ENCODE measurements around the gene TMEM167B. TPM values are rescaled to one million over a fixed set of nuclear protein-coding genes. Genes with fewer than 3 reads are reported as not detected.

TMEM167B gene
- total RNA-seq, 1 experiment from 2014 or later, result 15.6 TPM

DNA sequence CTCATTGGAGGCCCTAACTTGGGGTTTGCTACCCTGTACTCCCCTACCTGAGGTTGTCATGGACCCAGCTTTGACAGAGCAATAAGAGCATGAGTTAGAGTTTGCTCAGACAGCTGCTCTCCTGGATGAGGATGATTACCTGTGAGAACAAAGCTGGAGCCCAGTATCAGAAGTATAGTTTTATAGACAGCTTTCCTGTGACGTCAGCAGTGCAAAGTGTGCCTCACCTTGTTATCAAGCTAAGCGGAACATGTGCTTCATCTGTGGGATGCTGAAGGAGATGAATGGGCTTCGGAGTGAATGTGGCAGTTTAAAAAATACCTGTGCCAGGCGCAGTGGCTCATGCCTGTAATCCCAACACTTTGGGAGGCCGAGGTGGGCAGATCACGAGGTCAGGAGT, 43.2 kb upstream of the TMEM167B start:
- POLR2A ChIA-PET, result no interaction called here
- H3K4me1 Mint-ChIP-seq, result 0 out of 2 replicates have a peak, but pooled peaks cover 3% of the 10 kb centered on the region
- no peak for ATAC-seq

DNA sequence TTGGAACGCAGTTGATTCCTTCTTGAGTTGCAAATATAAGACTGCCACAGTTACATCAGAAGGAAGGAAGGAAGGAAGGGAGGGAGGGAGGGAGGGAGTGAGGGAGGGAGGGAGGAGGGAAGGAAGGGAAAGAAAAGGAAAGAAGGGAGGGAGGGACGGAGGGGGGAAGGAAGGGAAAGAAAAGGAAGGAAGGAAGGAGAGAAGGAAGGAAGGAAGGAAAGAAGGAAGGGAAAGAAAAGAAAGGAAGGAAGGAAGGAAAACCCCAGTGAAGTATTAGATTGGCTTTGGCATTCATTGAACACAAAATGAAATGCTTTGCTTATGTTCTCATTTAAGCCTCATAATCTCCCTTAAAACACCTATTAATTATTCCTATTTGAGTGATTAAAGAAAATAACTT, 42.2 kb upstream of the TMEM167B start:
- Mint-ChIP-seq H3K9me3 (peaks cover 4% of the 10 kb centered on the region; the same call in 1 of the 2 replicates), H3K36me3 (0 out of 2 replicates have a peak, but pooled peaks cover 4% of the 10 kb centered on the region), H3K27ac (no peak overlapping the region), H3K4me1 (no peaks in the 10 kb centered on the region), H3K4me3 (no peak overlapping the region), H3K27me3 (ENCODE audit: low read depth) (peaks cover 3% of the 10 kb centered on the region)
- POLR2A ChIA-PET, result no interaction called here
- ATAC-seq (no peak), DNase-seq (ENCODE audit: low spot score) (no peak)
- CTCF ChIA-PET, result no interaction called here
- 0 out of 2 replicates have a peak, but pooled peaks have one; percentile 35 for TF ChIP-seq ZNF512 (CRISPR knock-in tag; IDR thresholded peaks at IDR 0.05; ENCODE audit: borderline replicate concordance)
- TF ChIP-seq, protein P1, sequence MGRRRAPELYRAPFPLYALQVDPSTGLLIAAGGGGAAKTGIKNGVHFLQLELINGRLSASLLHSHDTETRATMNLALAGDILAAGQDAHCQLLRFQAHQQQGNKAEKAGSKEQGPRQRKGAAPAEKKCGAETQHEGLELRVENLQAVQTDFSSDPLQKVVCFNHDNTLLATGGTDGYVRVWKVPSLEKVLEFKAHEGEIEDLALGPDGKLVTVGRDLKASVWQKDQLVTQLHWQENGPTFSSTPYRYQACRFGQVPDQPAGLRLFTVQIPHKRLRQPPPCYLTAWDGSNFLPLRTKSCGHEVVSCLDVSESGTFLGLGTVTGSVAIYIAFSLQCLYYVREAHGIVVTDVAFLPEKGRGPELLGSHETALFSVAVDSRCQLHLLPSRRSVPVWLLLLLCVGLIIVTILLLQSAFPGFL (CRISPR knock-in tag; IDR thresholded peaks at IDR 0.05; ENCODE audit: borderline replicate concordance), result no peak
- TF ChIP-seq, protein P2, sequence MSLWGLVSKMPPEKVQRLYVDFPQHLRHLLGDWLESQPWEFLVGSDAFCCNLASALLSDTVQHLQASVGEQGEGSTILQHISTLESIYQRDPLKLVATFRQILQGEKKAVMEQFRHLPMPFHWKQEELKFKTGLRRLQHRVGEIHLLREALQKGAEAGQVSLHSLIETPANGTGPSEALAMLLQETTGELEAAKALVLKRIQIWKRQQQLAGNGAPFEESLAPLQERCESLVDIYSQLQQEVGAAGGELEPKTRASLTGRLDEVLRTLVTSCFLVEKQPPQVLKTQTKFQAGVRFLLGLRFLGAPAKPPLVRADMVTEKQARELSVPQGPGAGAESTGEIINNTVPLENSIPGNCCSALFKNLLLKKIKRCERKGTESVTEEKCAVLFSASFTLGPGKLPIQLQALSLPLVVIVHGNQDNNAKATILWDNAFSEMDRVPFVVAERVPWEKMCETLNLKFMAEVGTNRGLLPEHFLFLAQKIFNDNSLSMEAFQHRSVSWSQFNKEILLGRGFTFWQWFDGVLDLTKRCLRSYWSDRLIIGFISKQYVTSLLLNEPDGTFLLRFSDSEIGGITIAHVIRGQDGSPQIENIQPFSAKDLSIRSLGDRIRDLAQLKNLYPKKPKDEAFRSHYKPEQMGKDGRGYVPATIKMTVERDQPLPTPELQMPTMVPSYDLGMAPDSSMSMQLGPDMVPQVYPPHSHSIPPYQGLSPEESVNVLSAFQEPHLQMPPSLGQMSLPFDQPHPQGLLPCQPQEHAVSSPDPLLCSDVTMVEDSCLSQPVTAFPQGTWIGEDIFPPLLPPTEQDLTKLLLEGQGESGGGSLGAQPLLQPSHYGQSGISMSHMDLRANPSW (CRISPR knock-in tag; conservative IDR thresholded peaks at IDR 0.05; ENCODE audit: low read depth), result no peak
- TF ChIP-seq, protein P3, sequence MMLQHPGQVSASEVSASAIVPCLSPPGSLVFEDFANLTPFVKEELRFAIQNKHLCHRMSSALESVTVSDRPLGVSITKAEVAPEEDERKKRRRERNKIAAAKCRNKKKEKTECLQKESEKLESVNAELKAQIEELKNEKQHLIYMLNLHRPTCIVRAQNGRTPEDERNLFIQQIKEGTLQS (CRISPR knock-in tag; conservative IDR thresholded peaks at IDR 0.05), result no peak

More for the DNA sequence above, 43.2 kb upstream of the TMEM167B start:
- H3K9me3 Mint-ChIP-seq, result no peaks in the 10 kb centered on the region
- DNase-seq (ENCODE audit: low spot score), result no peak
- no peaks in the 10 kb centered on the region for H3K36me3 Mint-ChIP-seq
- no peak for TF ChIP-seq FOXP4 (CRISPR knock-in tag; IDR thresholded peaks at IDR 0.05)
- TF ChIP-seq ZNF138 (CRISPR knock-in tag; conservative IDR thresholded peaks at IDR 0.05), result no peak
- no peak for TF ChIP-seq ZBTB21 (CRISPR knock-in tag; IDR thresholded peaks at IDR 0.05; ENCODE audit: borderline replicate concordance)
- no peak for TF ChIP-seq CBFB (CRISPR knock-in tag; IDR thresholded peaks at IDR 0.05; ENCODE audit: low read depth)
- no peak for TF ChIP-seq ZNF219 (CRISPR knock-in tag; IDR thresholded peaks at IDR 0.05; ENCODE audit: borderline replicate concordance)
- TF ChIP-seq TEAD1 (CRISPR knock-in tag; IDR thresholded peaks at IDR 0.05), result no peak
- TF ChIP-seq, protein P3 (CRISPR knock-in tag; conservative IDR thresholded peaks at IDR 0.05), result no peak
- no peak for TF ChIP-seq E2F1 (CRISPR knock-in tag; IDR thresholded peaks at IDR 0.05)
- no peak for TF ChIP-seq CREM (CRISPR knock-in tag; IDR thresholded peaks at IDR 0.05)
- TF ChIP-seq GABPB1 (CRISPR knock-in tag; IDR thresholded peaks at IDR 0.05), result no peak
- TF ChIP-seq ZNF396 (CRISPR knock-in tag; IDR thresholded peaks at IDR 0.05; ENCODE audit: borderline replicate concordance), result no peak
- TF ChIP-seq ZNF317 (CRISPR knock-in tag; IDR thresholded peaks at IDR 0.05; ENCODE audit: borderline replicate concordance, low read depth), result no peak
- no peak for TF ChIP-seq USF1 (CRISPR knock-in tag; IDR thresholded peaks at IDR 0.05)
- TF ChIP-seq KAT7 (CRISPR knock-in tag; IDR thresholded peaks at IDR 0.05; ENCODE audit: borderline replicate concordance), result no peak
- TF ChIP-seq ZNF232 (CRISPR knock-in tag; IDR thresholded peaks at IDR 0.05), result no peak
- no peak for TF ChIP-seq USF2 (CRISPR knock-in tag; IDR thresholded peaks at IDR 0.05)
- TF ChIP-seq, protein P4, sequence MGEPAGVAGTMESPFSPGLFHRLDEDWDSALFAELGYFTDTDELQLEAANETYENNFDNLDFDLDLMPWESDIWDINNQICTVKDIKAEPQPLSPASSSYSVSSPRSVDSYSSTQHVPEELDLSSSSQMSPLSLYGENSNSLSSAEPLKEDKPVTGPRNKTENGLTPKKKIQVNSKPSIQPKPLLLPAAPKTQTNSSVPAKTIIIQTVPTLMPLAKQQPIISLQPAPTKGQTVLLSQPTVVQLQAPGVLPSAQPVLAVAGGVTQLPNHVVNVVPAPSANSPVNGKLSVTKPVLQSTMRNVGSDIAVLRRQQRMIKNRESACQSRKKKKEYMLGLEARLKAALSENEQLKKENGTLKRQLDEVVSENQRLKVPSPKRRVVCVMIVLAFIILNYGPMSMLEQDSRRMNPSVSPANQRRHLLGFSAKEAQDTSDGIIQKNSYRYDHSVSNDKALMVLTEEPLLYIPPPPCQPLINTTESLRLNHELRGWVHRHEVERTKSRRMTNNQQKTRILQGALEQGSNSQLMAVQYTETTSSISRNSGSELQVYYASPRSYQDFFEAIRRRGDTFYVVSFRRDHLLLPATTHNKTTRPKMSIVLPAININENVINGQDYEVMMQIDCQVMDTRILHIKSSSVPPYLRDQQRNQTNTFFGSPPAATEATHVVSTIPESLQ (CRISPR knock-in tag; IDR thresholded peaks at IDR 0.05), result no peak
- no peak for TF ChIP-seq FOXP1 (CRISPR knock-in tag; IDR thresholded peaks at IDR 0.05; ENCODE audit: borderline replicate concordance)
- no peak overlapping the region for H3K4me3 Mint-ChIP-seq
- no peaks in the 10 kb centered on the region; the same call in 1 of the 2 replicates for H3K27me3 Mint-ChIP-seq (ENCODE audit: low read depth)
- CTCF ChIA-PET, result no interaction called here
- no peak overlapping the region for H3K27ac Mint-ChIP-seq
